HCT116 (cell line): Measurements from ENCODE around the gene SLC11A1.

Experiments
- CBX3 ChIP-seq: IDR thresholded peaks from 2 replicates; pipeline ENCODE4 v1.6.1; 2012; ENCODE audit warnings: low read depth
- CTCF ChIP-seq, 3 experiments: fragments of 200-600 bp in 1 of 3; sonication (generic) in 1 of 3; IDR thresholded peaks in 2 of 3; conservative IDR thresholded peaks in 1 of 3; 2 replicates each; pipeline ENCODE4 v1.5.1; 2012 to 2017; ENCODE audit warnings: low read depth in 2 of 3, low read length in 2 of 3, antibody characterized with exemption in 1 of 3, borderline replicate concordance in 1 of 3, control low read depth in 1 of 3, mild to moderate bottlenecking in 1 of 3, mixed read lengths in 1 of 3, mixed run types in 1 of 3, moderate library complexity in 1 of 3; ENCODE audit not compliant: insufficient read depth in 1 of 3
- EZH2 ChIP-seq: fragments of 200-600 bp; sonication (generic); IDR thresholded peaks from 2 replicates; pipeline ENCODE4 v1.6.1; 2017; ENCODE audit warnings: antibody characterized with exemption, mixed run types
- JUND ChIP-seq: IDR thresholded peaks from 2 replicates; pipeline ENCODE4 v1.6.1; 2012
- POLR2A ChIP-seq: IDR thresholded peaks from 2 replicates; pipeline ENCODE4 v1.7.0; 2011; ENCODE audit warnings: borderline replicate concordance; ENCODE audit not compliant: insufficient read depth, insufficient read length; ENCODE audit errors: extremely low read depth
- REST ChIP-seq: IDR thresholded peaks from 2 replicates; pipeline ENCODE4 v1.6.1; 2012; ENCODE audit warnings: low read depth

GRCh38 chr2:218430721-218431120 lies 48.6 kb downstream of the SLC11A1 start:
- no peak for TF ChIP-seq JUND
- no peak for TF ChIP-seq CTCF (IDR thresholded peaks at IDR 0.05 in 2 of 3, conservative IDR thresholded peaks at IDR 0.05 in 1 of 3; ENCODE audit: borderline replicate concordance in 1 of 3, insufficient read depth in 1 of 3, low read depth in 2 of 3, low read length in 2 of 3)
- no peak for TF ChIP-seq EZH2
- TF ChIP-seq POLR2A = no peak
- no peak for TF ChIP-seq CBX3
- TF ChIP-seq REST = no peak
